ENCODE results near the gene TSPAN8.
"Not testable (repeated sequence)": the region's sequence is repeated elsewhere in the genome, so short reads cannot be mapped to it uniquely, and the experiment has no call there.

The TSPAN8 gene

GRCh38 chr12:71162832-71163763 is 5.3 kb upstream of the TSPAN8 start:
- DNase-seq, result no peak

- no peak for DNase-seq
Measured at GRCh38 chr12:71161591-71161990, 3.8 kb upstream of the TSPAN8 start.

GRCh38 chr12:71160585-71160984 is 2.8 kb upstream of the TSPAN8 start:
- DNase-seq, result no peak

GRCh38 chr12:71159878-71160277 is 2.1 kb upstream of the TSPAN8 start:
- DNase-seq, result no peak

DNA sequence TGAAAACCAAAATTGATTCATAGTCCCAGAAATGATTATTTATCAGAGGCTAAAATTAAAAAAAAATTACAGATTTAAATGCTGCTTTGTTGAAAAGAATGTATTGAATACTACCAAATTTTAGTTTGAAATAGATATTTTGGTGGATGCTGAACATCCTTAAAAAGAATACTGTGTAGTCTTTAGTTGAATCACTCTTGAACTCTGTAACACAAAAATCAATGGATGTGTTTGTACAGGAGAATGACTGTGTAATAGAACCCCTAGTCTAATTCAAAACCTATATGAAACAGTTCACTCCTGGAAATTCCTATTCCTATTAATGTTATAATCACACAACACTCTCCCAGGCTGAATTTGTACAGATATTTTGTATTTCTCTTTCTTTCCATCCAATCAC is 1.5 kb upstream of the TSPAN8 start:
- no peak for DNase-seq

- DNase-seq, result no peak
Measured at GRCh38 chr12:71158361-71158882, 623 bp upstream of the TSPAN8 start.

DNA sequence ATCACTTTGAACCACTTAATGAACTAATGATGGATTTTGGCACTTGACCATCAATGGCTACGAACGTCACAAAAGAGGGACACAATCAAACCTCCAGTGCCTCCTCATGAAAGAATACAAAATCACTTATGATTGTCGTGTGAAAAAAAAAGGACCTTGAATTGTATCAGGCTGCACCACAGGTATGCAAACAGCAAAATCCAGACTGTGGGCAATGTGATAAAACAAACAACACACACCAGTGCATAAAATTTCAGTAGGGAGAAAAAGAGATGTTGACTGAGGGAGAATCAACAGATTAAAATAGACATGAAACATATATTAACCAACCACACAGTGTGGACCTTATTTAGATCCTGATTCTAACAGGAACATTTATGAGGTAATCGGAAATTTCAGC is 2.6 kb downstream of the TSPAN8 start:
- DNase-seq, result no peak

DNA sequence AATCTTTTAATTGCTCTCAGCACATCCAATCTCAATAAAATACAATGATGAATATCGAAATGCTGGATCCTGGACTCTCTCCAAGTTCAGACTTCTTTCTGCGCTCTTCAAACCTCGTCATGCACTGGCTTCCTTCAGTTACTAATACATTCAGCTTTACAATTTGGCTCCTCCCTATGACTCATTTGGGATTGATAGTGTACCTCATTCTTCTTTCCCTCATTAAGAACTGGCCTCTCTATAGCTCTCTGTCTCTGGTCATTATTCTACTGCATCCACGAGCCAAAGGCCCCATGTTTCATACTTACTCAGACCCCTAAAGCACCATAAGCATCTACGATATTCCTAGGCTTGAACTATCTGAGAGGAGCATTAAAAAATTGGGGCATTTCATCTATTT is 4.9 kb downstream of the TSPAN8 start:
- DNase-seq, result no peak

GRCh38 chr12:71150041-71150440 is 7.8 kb downstream of the TSPAN8 start:
- DNase-seq, result not testable (repeated sequence)

GRCh38 chr12:71144682-71145081 is 13.1 kb downstream of the TSPAN8 start:
- no peak for DNase-seq

- DNase-seq, result no peak
Measured at GRCh38 chr12:71142956-71143355, 14.8 kb downstream of the TSPAN8 start.

- no peak for DNase-seq
Measured at GRCh38 chr12:71142016-71142415, 15.8 kb downstream of the TSPAN8 start.

GRCh38 chr12:71141378-71141926 is 16.3 kb downstream of the TSPAN8 start:
- DNase-seq, result no peak

GRCh38 chr12:71139153-71139735 is 18.6 kb downstream of the TSPAN8 start:
- no peak for DNase-seq

DNA sequence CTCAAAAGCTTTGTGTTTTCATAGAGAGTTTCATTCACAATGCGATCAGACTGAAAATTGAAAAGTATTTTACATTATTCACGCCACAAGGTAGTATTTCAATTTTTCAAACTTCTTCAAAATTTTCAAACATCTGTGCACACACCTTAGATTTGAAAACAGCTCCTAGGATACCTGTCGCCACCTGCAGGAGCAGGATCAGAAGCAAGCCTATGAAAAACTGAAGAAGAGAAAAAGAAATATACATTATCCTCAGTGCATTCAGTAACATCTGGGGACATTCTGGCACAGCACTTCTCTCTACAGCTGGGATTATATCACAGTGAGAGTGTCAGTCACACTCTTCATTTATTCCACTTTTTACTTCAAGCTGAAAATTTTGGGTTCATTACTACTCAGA is 19.8 kb downstream of the TSPAN8 start:
- DNase-seq, result no peak

DNA sequence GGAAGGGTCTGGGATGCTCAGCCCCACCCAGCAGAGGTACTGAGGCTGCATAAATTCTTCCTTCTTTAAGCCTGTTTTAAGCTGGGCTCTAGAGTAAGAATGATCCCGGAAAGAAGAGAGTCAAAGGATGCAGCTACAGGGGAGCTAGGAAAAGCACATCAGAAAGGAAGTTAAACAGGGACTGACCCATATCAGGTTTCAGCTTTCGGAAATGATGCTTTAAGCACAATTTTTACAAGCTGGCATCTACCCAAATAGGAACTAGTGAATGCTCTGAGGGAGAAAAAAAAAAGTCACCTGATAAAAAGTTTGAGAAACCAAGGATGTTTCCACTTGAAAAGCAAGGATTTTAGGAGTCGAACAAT is 22.0 kb downstream of the TSPAN8 start:
- no peak for DNase-seq

GRCh38 chr12:71135077-71135811 is 22.6 kb downstream of the TSPAN8 start:
- no peak for DNase-seq

DNA sequence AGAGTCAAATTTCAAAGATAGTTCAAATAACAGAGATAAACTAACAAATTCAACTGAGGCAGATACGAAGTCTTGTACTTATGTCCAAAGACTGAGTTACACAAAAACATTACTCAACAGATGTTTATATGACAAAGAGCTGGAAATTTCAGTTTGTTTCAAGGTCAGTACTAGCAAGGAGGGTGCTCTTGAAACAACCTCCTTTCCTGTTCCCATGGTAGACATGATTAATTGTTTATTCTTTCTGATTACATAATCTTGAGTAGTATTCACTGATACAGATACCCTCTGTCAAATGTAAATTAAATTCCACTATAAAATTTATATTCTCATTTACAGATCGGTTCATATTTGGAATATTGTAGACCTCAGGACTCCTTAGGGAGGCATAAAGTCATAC is 23.4 kb downstream of the TSPAN8 start:
- no peak for DNase-seq

DNA sequence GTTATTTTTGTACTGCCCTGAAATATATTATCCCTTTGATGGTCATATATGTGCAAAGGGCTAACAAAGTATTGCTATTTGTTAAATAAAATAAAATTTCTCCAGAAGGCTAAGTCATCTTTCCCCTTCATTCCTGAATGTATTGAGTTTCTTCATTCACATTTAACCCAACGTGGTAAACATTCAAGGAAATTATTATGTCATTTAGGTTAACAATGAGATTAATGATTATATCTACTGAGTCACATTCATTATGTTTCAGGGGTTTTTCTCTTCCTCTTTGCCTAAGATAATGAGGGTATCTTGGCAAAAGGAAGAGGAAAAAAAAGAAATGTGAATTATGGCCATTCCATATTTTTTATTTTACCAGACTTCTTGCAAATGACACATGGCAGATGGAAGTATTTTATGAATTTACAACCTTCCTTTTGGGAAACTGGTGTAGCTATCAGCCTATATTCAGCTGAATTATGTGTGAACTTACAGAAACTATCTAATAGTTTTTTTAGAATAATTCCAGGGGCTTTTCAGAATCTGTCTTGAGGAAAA is 27.2 kb downstream of the TSPAN8 start:
- DNase-seq, result no peak

- no peak for DNase-seq
Measured at GRCh38 chr12:71129364-71129763, 28.4 kb downstream of the TSPAN8 start.

DNA sequence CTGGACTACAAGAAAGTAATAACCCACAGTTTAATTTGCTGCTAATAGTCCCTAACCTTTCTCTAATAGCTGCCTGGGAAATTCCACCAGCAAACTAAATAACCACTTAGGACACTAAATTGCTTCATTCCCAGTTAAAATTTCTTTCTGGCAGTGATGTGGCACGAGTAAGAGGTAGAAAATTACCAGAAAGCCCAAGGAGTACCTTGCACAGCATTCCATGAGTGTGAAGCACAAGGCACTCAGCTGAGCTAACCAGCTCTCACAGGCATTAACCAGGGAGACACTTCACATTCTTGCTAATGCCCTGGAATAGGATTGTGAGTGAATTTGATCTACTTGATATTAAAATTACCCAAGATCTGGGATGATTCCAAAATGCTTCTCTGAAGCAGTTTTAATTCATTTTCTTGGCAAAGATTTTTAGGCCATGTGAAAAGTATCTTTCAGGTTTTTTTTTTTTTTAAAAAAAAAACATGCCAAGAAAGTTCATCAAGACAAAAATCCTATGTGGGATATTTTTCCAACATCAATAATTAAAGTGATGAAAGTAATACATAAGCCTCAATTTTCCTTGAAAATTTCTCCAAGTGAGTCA is 29.5 kb downstream of the TSPAN8 start:
- DNase-seq, result no peak

DNA sequence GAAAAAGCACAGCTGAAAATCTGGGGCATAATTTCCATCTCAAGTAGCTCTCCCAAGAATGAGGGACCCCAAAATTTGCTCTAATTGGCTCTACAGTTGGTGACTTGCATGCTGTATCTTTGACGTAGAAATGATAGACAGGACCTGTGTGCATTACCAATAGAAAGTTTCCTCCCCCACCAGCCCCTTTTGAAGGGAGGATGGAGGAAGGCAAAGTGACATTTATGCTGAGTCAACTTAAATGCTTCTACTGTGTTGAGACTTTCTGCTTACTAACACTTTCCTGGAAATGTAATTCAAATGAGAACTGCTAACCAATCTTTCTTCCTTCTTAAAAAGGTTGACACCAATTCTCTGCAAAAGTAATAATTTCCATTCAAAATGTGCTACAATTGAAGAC is 31.9 kb downstream of the TSPAN8 start:
- no peak for DNase-seq

GRCh38 chr12:71125515-71125914 is 32.3 kb downstream of the TSPAN8 start:
- DNase-seq, result no peak

All from KG1 (cell line).